ENCODE measurements around the gene PTPRM.
A peak's percentile ranks its signal among the peaks of the same experiment; 100 is the strongest.

The PTPRM gene

GRCh38 chr18:7566567-7567473 is at the start of gene PTPRM:
Gene PTPRM (plus strand): TSS chr18:7567316. CDS start chr18:7567819, 503 bp downstream.
- peak in 1 of 2 donors; percentile 22 for DNase-seq (ENCODE audit: extremely low read depth in 1 of 2, low read depth in 1 of 2)

GRCh38 chr18:7517852-7518251 is 49.3 kb upstream of the PTPRM start:
- no peak for DNase-seq (ENCODE audit: extremely low read depth in 1 of 2, low read depth in 1 of 2)

GRCh38 chr18:7520200-7520785 is 46.8 kb upstream of the PTPRM start:
- DNase-seq (ENCODE audit: extremely low read depth in 1 of 2, low read depth in 1 of 2): no peak

- DNase-seq (ENCODE audit: extremely low read depth in 1 of 2, low read depth in 1 of 2): no peak
These were observed 45.8 kb upstream of the PTPRM start for GRCh38 chr18:7521226-7521856.

- no peak for DNase-seq (ENCODE audit: extremely low read depth in 1 of 2, low read depth in 1 of 2)
These were observed 43.3 kb upstream of the PTPRM start for GRCh38 chr18:7523772-7524171.

- DNase-seq (ENCODE audit: extremely low read depth in 1 of 2, low read depth in 1 of 2): no peak
These were observed 42.3 kb upstream of the PTPRM start for GRCh38 chr18:7524786-7525185.

GRCh38 chr18:7532942-7533341 is 34.2 kb upstream of the PTPRM start:
- DNase-seq (ENCODE audit: extremely low read depth in 1 of 2, low read depth in 1 of 2): no peak

- no peak for DNase-seq (ENCODE audit: extremely low read depth in 1 of 2, low read depth in 1 of 2)
These were observed 31.5 kb upstream of the PTPRM start for GRCh38 chr18:7535436-7536205.

GRCh38 chr18:7537145-7537544 is 30.0 kb upstream of the PTPRM start:
- no peak for DNase-seq (ENCODE audit: extremely low read depth in 1 of 2, low read depth in 1 of 2)

- no peak for DNase-seq (ENCODE audit: extremely low read depth in 1 of 2, low read depth in 1 of 2)
These were observed 25.3 kb upstream of the PTPRM start for GRCh38 chr18:7541835-7542234.

GRCh38 chr18:7544686-7545085 is 22.4 kb upstream of the PTPRM start:
- no peak for DNase-seq (ENCODE audit: extremely low read depth in 1 of 2, low read depth in 1 of 2)

- no peak for DNase-seq (ENCODE audit: extremely low read depth in 1 of 2, low read depth in 1 of 2)
These were observed 21.4 kb upstream of the PTPRM start for GRCh38 chr18:7545734-7546133.

- DNase-seq (ENCODE audit: extremely low read depth in 1 of 2, low read depth in 1 of 2): no peak
These were observed 18.9 kb upstream of the PTPRM start for GRCh38 chr18:7548221-7548620.

GRCh38 chr18:7548721-7549120 is 18.4 kb upstream of the PTPRM start:
- DNase-seq (ENCODE audit: extremely low read depth in 1 of 2, low read depth in 1 of 2): no peak

GRCh38 chr18:7557973-7558372 is 9.1 kb upstream of the PTPRM start:
- no peak for DNase-seq (ENCODE audit: extremely low read depth in 1 of 2, low read depth in 1 of 2)

- DNase-seq (ENCODE audit: extremely low read depth in 1 of 2, low read depth in 1 of 2): no peak
These were observed 8.3 kb upstream of the PTPRM start for GRCh38 chr18:7558769-7559168.

- DNase-seq (ENCODE audit: extremely low read depth in 1 of 2, low read depth in 1 of 2): no peak
These were observed 7.3 kb upstream of the PTPRM start for GRCh38 chr18:7559709-7560319.

GRCh38 chr18:7561909-7562460 is 5.1 kb upstream of the PTPRM start:
- DNase-seq (ENCODE audit: extremely low read depth in 1 of 2, low read depth in 1 of 2): no peak

- DNase-seq (ENCODE audit: extremely low read depth in 1 of 2, low read depth in 1 of 2): no peak
These were observed 4.6 kb upstream of the PTPRM start for GRCh38 chr18:7562491-7562890.

- no peak for DNase-seq (ENCODE audit: extremely low read depth in 1 of 2, low read depth in 1 of 2)
These were observed 1.4 kb upstream of the PTPRM start for GRCh38 chr18:7565677-7566076.

GRCh38 chr18:7566244-7566566 is 911 bp upstream of the PTPRM start:
- DNase-seq (ENCODE audit: extremely low read depth in 1 of 2, low read depth in 1 of 2): no peak
